H9 (cell line): ENCODE data around the gene TTC39C. TPM values are rescaled to one million over a fixed set of nuclear protein-coding genes. Genes with fewer than 3 reads are reported as not detected.

ENCODE experiments used
- DNase-seq: peaks from one replicate; pipeline ENCODE4 v3.0.0-alpha.2; 2017
- H2AFZ ChIP-seq: one replicate; pipeline ENCODE4 v1.6.1; 2013; ENCODE audit warnings: mild to moderate bottlenecking, low read length, control low read depth, moderate library complexity
- H2AK5ac ChIP-seq: 2 replicates; pipeline ENCODE4 v1.6.1; 2013; ENCODE audit warnings: low read length, control low read depth, mixed read lengths; ENCODE audit not compliant: insufficient read length
- H2BK120ac ChIP-seq: one replicate; pipeline ENCODE4 v1.6.1; 2013; ENCODE audit warnings: low read depth, mild to moderate bottlenecking, low read length, control low read depth, inconsistent platforms; ENCODE audit not compliant: poor library complexity, severe bottlenecking
- H2BK12ac ChIP-seq: 2 replicates; pipeline ENCODE4 v1.6.1; 2013; ENCODE audit warnings: low read length, control low read depth, mixed read lengths, low read depth; ENCODE audit not compliant: insufficient read length
- H2BK15ac ChIP-seq: 2 replicates; pipeline ENCODE4 v1.6.1; 2013; ENCODE audit warnings: low read depth, low read length, control low read depth
- H2BK20ac ChIP-seq: one replicate; pipeline ENCODE4 v1.6.1; 2013; ENCODE audit warnings: low read depth, mild to moderate bottlenecking, low read length, control low read depth, inconsistent platforms; ENCODE audit not compliant: poor library complexity, severe bottlenecking
- H2BK5ac ChIP-seq: 2 replicates; pipeline ENCODE4 v1.6.1; 2013; ENCODE audit warnings: low read length, control low read depth, mixed read lengths; ENCODE audit not compliant: insufficient read length
- H3K14ac ChIP-seq: 2 replicates; pipeline ENCODE4 v1.6.1; 2013; ENCODE audit warnings: low read length, control low read depth; ENCODE audit not compliant: insufficient read depth
- H3K18ac ChIP-seq: 2 replicates; pipeline ENCODE4 v1.6.1; 2013; ENCODE audit warnings: low read depth, mild to moderate bottlenecking, mixed read lengths, low read length, control low read depth; ENCODE audit not compliant: insufficient read length
- H3K23ac ChIP-seq: 2 replicates; pipeline ENCODE4 v1.6.1; 2013; ENCODE audit warnings: low read length, control low read depth, mixed read lengths, low read depth; ENCODE audit not compliant: insufficient read length
- H3K23me2 ChIP-seq: 2 replicates; pipeline ENCODE4 v1.6.1; 2013; ENCODE audit warnings: low read depth, mild to moderate bottlenecking, mixed read lengths, low read length, control low read depth; ENCODE audit not compliant: insufficient read length, poor library complexity, severe bottlenecking
- H3K27ac ChIP-seq: 2 replicates; pipeline ENCODE4 v1.5.1; 2013; ENCODE audit warnings: low read length, control low read depth, mixed read lengths, low read depth; ENCODE audit not compliant: insufficient read length
- H3K27me3 ChIP-seq: 2 replicates; pipeline ENCODE4 v1.6.1; 2013; ENCODE audit warnings: low read length, control low read depth, inconsistent platforms; ENCODE audit not compliant: insufficient read depth
- H3K4ac ChIP-seq: 2 replicates; pipeline ENCODE4 v1.6.1; 2013; ENCODE audit warnings: low read depth, mild to moderate bottlenecking, control low read depth, inconsistent platforms, low read length, moderate library complexity
- H3K4me1 ChIP-seq: 2 replicates; pipeline ENCODE4 v1.6.1; 2013; ENCODE audit warnings: low read length, control low read depth, inconsistent platforms; ENCODE audit not compliant: insufficient read depth
- H3K4me2 ChIP-seq: 2 replicates; pipeline ENCODE4 v1.6.1; 2013; ENCODE audit warnings: low read length, control low read depth, mixed read lengths; ENCODE audit not compliant: insufficient read length, insufficient read depth
- H3K56ac ChIP-seq: 2 replicates; pipeline ENCODE4 v1.6.1; 2013; ENCODE audit warnings: low read depth, mild to moderate bottlenecking, mixed read lengths, low read length, control low read depth; ENCODE audit not compliant: insufficient read length
- H3K79me1 ChIP-seq: 2 replicates; pipeline ENCODE4 v1.6.1; 2013; ENCODE audit warnings: low read depth, mild to moderate bottlenecking, moderate library complexity, low read length, control low read depth, inconsistent platforms; ENCODE audit not compliant: insufficient read depth, poor library complexity, severe bottlenecking
- H3K79me2 ChIP-seq: 2 replicates; pipeline ENCODE4 v1.6.1; 2013; ENCODE audit warnings: low read length, control low read depth, inconsistent platforms; ENCODE audit not compliant: insufficient read depth
- H3K9ac ChIP-seq: 2 replicates; pipeline ENCODE4 v1.6.1; 2013; ENCODE audit warnings: low read length, control low read depth, mixed read lengths; ENCODE audit not compliant: insufficient read length; ENCODE audit errors: extremely low read depth
- H3K9me3 ChIP-seq: one replicate; pipeline ENCODE4 v1.6.1; 2013; ENCODE audit warnings: low read depth, low read length, inconsistent platforms; ENCODE audit not compliant: control insufficient read depth
- H3T11ph ChIP-seq: one replicate; pipeline ENCODE4 v1.6.1; 2013; ENCODE audit warnings: mild to moderate bottlenecking, low read length, control low read depth, inconsistent platforms
- H4K20me1 ChIP-seq: one replicate; pipeline ENCODE4 v1.6.1; 2013; ENCODE audit not compliant: control insufficient read depth, insufficient read length, insufficient read depth
- H4K5ac ChIP-seq: 2 replicates; pipeline ENCODE4 v1.6.1; 2013; ENCODE audit warnings: low read depth, mild to moderate bottlenecking, mixed read lengths, low read length, control low read depth; ENCODE audit not compliant: insufficient read length
- H4K8ac ChIP-seq: replicated peaks from 2 replicates; pipeline ENCODE4 v1.6.1; 2013; ENCODE audit warnings: low read length, control low read depth, mixed read lengths, low read depth; ENCODE audit not compliant: insufficient read length
- H4K91ac ChIP-seq: 2 replicates; pipeline ENCODE4 v1.6.1; 2013; ENCODE audit warnings: low read depth, mild to moderate bottlenecking, moderate library complexity, mixed read lengths, low read length, control low read depth; ENCODE audit not compliant: insufficient read length
- H3K27ac Mint-ChIP-seq, 3 experiments: 2 replicates in 2 of 3; 3 replicates in 1 of 3; pipeline ENCODE4 v1.8.0; 2020 to 2021; ENCODE audit warnings: mixed read lengths in 3 of 3, mild to moderate bottlenecking in 1 of 3, moderate library complexity in 1 of 3
- H3K27me3 Mint-ChIP-seq: 2 replicates; pipeline ENCODE4 v1.8.0; 2021; ENCODE audit warnings: low read depth, mild to moderate bottlenecking, moderate library complexity, mixed read lengths
- H3K36me3 Mint-ChIP-seq, 3 experiments: 2 replicates in 2 of 3; 3 replicates in 1 of 3; pipeline ENCODE4 v1.8.0; 2020 to 2021; ENCODE audit warnings: low read depth in 3 of 3, mixed read lengths in 3 of 3; ENCODE audit not compliant: insufficient read depth in 1 of 3
- H3K4me1 Mint-ChIP-seq, 2 experiments: 2 replicates each; pipeline ENCODE4 v1.8.0; 2020; ENCODE audit warnings: mixed read lengths in 2 of 2
- H3K4me3 Mint-ChIP-seq, 2 experiments: 2 replicates in 1 of 2; 3 replicates in 1 of 2; pipeline ENCODE4 v1.8.0; 2020 to 2021; ENCODE audit warnings: mild to moderate bottlenecking in 2 of 2, mixed read lengths in 2 of 2, moderate library complexity in 1 of 2
- H3K9me3 Mint-ChIP-seq, 2 experiments: 2 replicates in 1 of 2; 3 replicates in 1 of 2; pipeline ENCODE4 v1.8.0; 2020; ENCODE audit warnings: mild to moderate bottlenecking in 2 of 2, mixed read lengths in 2 of 2, moderate library complexity in 1 of 2
- CTCF ChIP-seq: fragments of 200-600 bp; sonication (generic); conservative IDR thresholded peaks from 3 replicates; pipeline ENCODE4 v1.8.0; 2021; ENCODE audit warnings: antibody characterized with exemption, mild to moderate bottlenecking
- total RNA-seq: library from RNA; stranded (reverse); gene quantifications from 2 replicates; pipeline ENCODE4 v1.2.1, GENCODE V29; 2021

TTC39C gene
- total RNA-seq, 1 experiment from 2014 or later: 18.0 TPM

- H3K27me3 ChIP-seq: no peaks in the 10 kb centered on the region
- no peak overlapping the region for H2BK15ac ChIP-seq
- H3K4me3 Mint-ChIP-seq: no peak overlapping the region
- H2BK12ac ChIP-seq: no peak overlapping the region
- no peaks in the 10 kb centered on the region for H3K23me2 ChIP-seq
- no peaks in the 10 kb centered on the region for H4K20me1 ChIP-seq
- no peak overlapping the region for H3T11ph ChIP-seq
- H3K79me1 ChIP-seq: no peaks in the 10 kb centered on the region
- no peak for DNase-seq
- no peaks in the 10 kb centered on the region for H3K4me1 ChIP-seq
- H4K5ac ChIP-seq: no peak overlapping the region
- peaks cover 7% of the 10 kb centered on the region for H3K9me3 ChIP-seq
- no peaks in the 10 kb centered on the region; the same call in 1 of the 2 replicates for H3K27me3 Mint-ChIP-seq
- no peak overlapping the region for H3K23ac ChIP-seq
- H2BK5ac ChIP-seq: no peak overlapping the region
- H3K56ac ChIP-seq: no peak overlapping the region
- no peak overlapping the region for H3K4me2 ChIP-seq
- no peak overlapping the region for H4K8ac ChIP-seq
- H3K27ac Mint-ChIP-seq: no peak overlapping the region
- H3K27ac ChIP-seq: no peak overlapping the region
- H2BK20ac ChIP-seq: no peak overlapping the region
- H3K36me3 Mint-ChIP-seq: peaks cover 11 to 20% (median 14%) of the 10 kb centered on the region in 3 experiments; a peak in 6 of 7 replicates
- no peaks in the 10 kb centered on the region for H3K79me2 ChIP-seq
- no peak overlapping the region for H3K4ac ChIP-seq
- H3K4me1 Mint-ChIP-seq: no peaks in the 10 kb centered on the region
- H3K9ac ChIP-seq: no peak overlapping the region
- H2AFZ ChIP-seq: no peak overlapping the region
- H4K91ac ChIP-seq: no peak overlapping the region
- no peak for TF ChIP-seq CTCF
- H3K14ac ChIP-seq: no peak overlapping the region
- H2BK120ac ChIP-seq: no peak overlapping the region
- H3K18ac ChIP-seq: no peak overlapping the region
- peaks cover 5 to 8% of the 10 kb centered on the region in 2 experiments; a peak in 4 of 5 replicates for H3K9me3 Mint-ChIP-seq
- no peak overlapping the region for H2AK5ac ChIP-seq
Observed at GRCh38 chr18:24094561-24094960, 80.0 kb downstream of the TTC39C start.
